ENCODE data around the gene FLOT2. TPM values are rescaled to one million over a fixed set of nuclear protein-coding genes. Genes with fewer than 3 reads are reported as not detected.

FLOT2 gene
- total RNA-seq, 1 donor from 2014 or later: 56.2 TPM

GRCh38 chr17:28942925-28943324 lies 45.4 kb upstream of the FLOT2 start:
- H3K36me3 ChIP-seq: peaks cover 0 to 11% of the 10 kb centered on the region in 2 donors
- H3K27ac ChIP-seq: no peak overlapping the region
- intact Hi-C loops (cut with DNase I): no loop called here
- H3K27me3 ChIP-seq: no peaks in the 10 kb centered on the region
- no peak for DNase-seq (ENCODE audit: extremely low spot score in 2 of 2)
- H3K9me3 ChIP-seq: no peaks in the 10 kb centered on the region
- H3K4me3 ChIP-seq: no peak overlapping the region
- TF ChIP-seq, protein P1, sequence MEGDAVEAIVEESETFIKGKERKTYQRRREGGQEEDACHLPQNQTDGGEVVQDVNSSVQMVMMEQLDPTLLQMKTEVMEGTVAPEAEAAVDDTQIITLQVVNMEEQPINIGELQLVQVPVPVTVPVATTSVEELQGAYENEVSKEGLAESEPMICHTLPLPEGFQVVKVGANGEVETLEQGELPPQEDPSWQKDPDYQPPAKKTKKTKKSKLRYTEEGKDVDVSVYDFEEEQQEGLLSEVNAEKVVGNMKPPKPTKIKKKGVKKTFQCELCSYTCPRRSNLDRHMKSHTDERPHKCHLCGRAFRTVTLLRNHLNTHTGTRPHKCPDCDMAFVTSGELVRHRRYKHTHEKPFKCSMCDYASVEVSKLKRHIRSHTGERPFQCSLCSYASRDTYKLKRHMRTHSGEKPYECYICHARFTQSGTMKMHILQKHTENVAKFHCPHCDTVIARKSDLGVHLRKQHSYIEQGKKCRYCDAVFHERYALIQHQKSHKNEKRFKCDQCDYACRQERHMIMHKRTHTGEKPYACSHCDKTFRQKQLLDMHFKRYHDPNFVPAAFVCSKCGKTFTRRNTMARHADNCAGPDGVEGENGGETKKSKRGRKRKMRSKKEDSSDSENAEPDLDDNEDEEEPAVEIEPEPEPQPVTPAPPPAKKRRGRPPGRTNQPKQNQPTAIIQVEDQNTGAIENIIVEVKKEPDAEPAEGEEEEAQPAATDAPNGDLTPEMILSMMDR (IDR thresholded peaks at IDR 0.05): no peak
- TF ChIP-seq POLR2A (IDR thresholded peaks at IDR 0.05) (no peak), POLR2AphosphoS5 (IDR thresholded peaks at IDR 0.05; ENCODE audit: insufficient read depth in 1 of 2, low read depth in 1 of 2) (no peak)
- H3K4me1 ChIP-seq: peaks cover 92% of the 10 kb centered on the region

DNA sequence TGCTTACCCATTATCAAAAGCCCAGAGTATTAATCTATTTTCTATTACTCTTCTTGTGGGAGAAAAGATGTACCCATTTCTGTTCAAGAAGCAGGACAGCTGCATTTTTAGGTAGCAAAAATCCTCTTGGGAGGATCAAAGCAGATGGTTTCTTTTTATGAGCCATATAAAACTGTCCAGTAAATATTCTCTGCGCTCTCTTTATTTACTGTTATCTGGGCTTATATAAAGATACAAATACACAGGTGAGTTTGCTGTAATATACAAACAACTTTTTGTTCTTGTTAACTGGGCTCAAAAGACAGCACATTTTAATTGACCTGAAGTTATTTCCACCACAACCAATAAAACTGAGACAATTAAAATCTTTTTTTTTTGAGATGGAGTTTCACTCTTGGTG lies 43.7 kb upstream of the FLOT2 start:
- Histone ChIP-seq H3K27me3 (no peaks in the 10 kb centered on the region), H3K9me3 (no peaks in the 10 kb centered on the region), H3K4me1 (peaks cover 92% of the 10 kb centered on the region), H3K36me3 (peaks cover 0 to 11% of the 10 kb centered on the region in 2 donors), H3K4me3 (no peak overlapping the region), H3K27ac (no peak overlapping the region)
- no peak for DNase-seq (ENCODE audit: extremely low spot score in 2 of 2)
- intact Hi-C loops (cut with DNase I): no loop called here
- TF ChIP-seq POLR2AphosphoS5 (IDR thresholded peaks at IDR 0.05; ENCODE audit: insufficient read depth in 1 of 2, low read depth in 1 of 2): no peak

- no peaks in the 10 kb centered on the region for H3K9me3 ChIP-seq
- H3K27ac ChIP-seq: no peak overlapping the region
These were observed 43.1 kb upstream of the FLOT2 start for GRCh38 chr17:28940675-28941074.

DNA sequence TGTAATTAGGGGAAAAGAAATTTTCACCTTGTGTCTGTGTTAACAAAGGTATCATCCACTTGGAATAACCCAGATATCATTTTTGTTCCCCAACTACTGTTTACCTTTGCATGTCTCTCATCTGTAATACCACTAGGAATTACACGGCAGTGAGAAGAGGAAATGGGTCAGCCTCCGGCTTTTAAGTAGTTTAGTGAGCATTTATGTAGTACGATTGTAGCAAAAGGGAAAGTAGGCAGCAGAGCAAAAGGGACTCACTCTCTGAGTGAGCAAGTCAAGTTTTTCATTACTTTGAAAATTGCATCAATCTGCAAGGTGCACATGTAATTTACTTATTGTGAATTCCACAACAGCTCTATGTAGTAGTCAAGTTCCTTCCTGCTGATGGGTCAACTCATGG lies 42.6 kb upstream of the FLOT2 start:
- TF ChIP-seq POLR2AphosphoS5 (IDR thresholded peaks at IDR 0.05; ENCODE audit: insufficient read depth in 1 of 2, low read depth in 1 of 2) (no peak), POLR2A (IDR thresholded peaks at IDR 0.05) (no peak)
- TF ChIP-seq, protein P1 (IDR thresholded peaks at IDR 0.05): no peak
- no peak overlapping the region for H3K4me3 ChIP-seq
- H3K36me3 ChIP-seq: peaks cover 0 to 11% of the 10 kb centered on the region in 2 donors
- intact Hi-C loops (cut with DNase I): no loop called here
- H3K4me1 ChIP-seq: peaks cover 92% of the 10 kb centered on the region
- DNase-seq (ENCODE audit: extremely low spot score in 2 of 2): no peak
- no peaks in the 10 kb centered on the region for H3K9me3 ChIP-seq
- H3K27ac ChIP-seq: no peak overlapping the region
- H3K27me3 ChIP-seq: no peaks in the 10 kb centered on the region

More at GRCh38 chr17:28940675-28941074, 43.1 kb upstream of the FLOT2 start:
- peaks cover 0 to 11% of the 10 kb centered on the region in 2 donors for H3K36me3 ChIP-seq
- no peak overlapping the region for H3K4me3 ChIP-seq
- TF ChIP-seq POLR2A (IDR thresholded peaks at IDR 0.05): no peak
- TF ChIP-seq, protein P1 (IDR thresholded peaks at IDR 0.05): no peak
- TF ChIP-seq POLR2AphosphoS5 (IDR thresholded peaks at IDR 0.05; ENCODE audit: insufficient read depth in 1 of 2, low read depth in 1 of 2): no peak
- DNase-seq (ENCODE audit: extremely low spot score in 2 of 2): no peak
- no peaks in the 10 kb centered on the region for H3K27me3 ChIP-seq
- peaks cover 92% of the 10 kb centered on the region for H3K4me1 ChIP-seq
- intact Hi-C loops (cut with DNase I): no loop called here

- Histone ChIP-seq H3K27me3 (no peaks in the 10 kb centered on the region), H3K27ac (no peak overlapping the region), H3K36me3 (peaks cover 0 to 11% of the 10 kb centered on the region in 2 donors), H3K4me1 (peaks cover 83% of the 10 kb centered on the region), H3K4me3 (no peak overlapping the region), H3K9me3 (no peaks in the 10 kb centered on the region)
- intact Hi-C loops (cut with DNase I): no loop called here
- DNase-seq (ENCODE audit: extremely low spot score in 2 of 2): no peak
- TF ChIP-seq POLR2AphosphoS5 (IDR thresholded peaks at IDR 0.05; ENCODE audit: insufficient read depth in 1 of 2, low read depth in 1 of 2) (no peak), POLR2A (IDR thresholded peaks at IDR 0.05) (no peak)
- TF ChIP-seq, protein P1 (IDR thresholded peaks at IDR 0.05): no peak
These were observed 41.0 kb upstream of the FLOT2 start for GRCh38 chr17:28938552-28938951.
